Osteoblast (primary cell): Measurements from ENCODE around the gene MAML1. TPM values are rescaled to one million over a fixed set of nuclear protein-coding genes. Genes with fewer than 3 reads are reported as not detected.

Source experiments
- DNase-seq: peaks from one replicate; pipeline ENCODE4 v3.0.0; 2011; ENCODE audit warnings: low spot score, mixed read lengths; ENCODE audit not compliant: insufficient read length; ENCODE audit errors: missing footprints
- H2AFZ ChIP-seq: 2 replicates; pipeline ENCODE4 v1.6.0; 2011; ENCODE audit warnings: mild to moderate bottlenecking, low read length
- H3K27ac ChIP-seq: 2 replicates; pipeline ENCODE4 v1.5.1; 2011; ENCODE audit warnings: mild to moderate bottlenecking, low read depth, low read length, moderate library complexity
- H3K27me3 ChIP-seq: 2 replicates; pipeline ENCODE4 v1.6.0; 2012; ENCODE audit warnings: mild to moderate bottlenecking, control low read depth, inconsistent platforms, low read length, moderate library complexity; ENCODE audit not compliant: insufficient read depth
- H3K36me3 ChIP-seq: 2 replicates; pipeline ENCODE4 v1.5.1; 2011; ENCODE audit warnings: mild to moderate bottlenecking, low read length, control low read depth, moderate library complexity; ENCODE audit not compliant: insufficient read depth
- H3K4me1 ChIP-seq: 2 replicates; pipeline ENCODE4 v1.5.1; 2011; ENCODE audit warnings: mild to moderate bottlenecking, low read length, control low read depth, moderate library complexity; ENCODE audit not compliant: insufficient read depth
- H3K4me2 ChIP-seq: 2 replicates; pipeline ENCODE4 v1.6.0; 2011; ENCODE audit warnings: mild to moderate bottlenecking, low read length; ENCODE audit not compliant: insufficient read depth
- H3K4me3 ChIP-seq: fragments of 200-600 bp; sonication (generic); 3 replicates; pipeline ENCODE4 v1.5.1; 2012; ENCODE audit warnings: mild to moderate bottlenecking, low read length, inconsistent platforms; ENCODE audit not compliant: insufficient read depth
- H3K79me2 ChIP-seq: 2 replicates; pipeline ENCODE4 v1.6.0; 2012; ENCODE audit warnings: mild to moderate bottlenecking, low read length, control low read depth, inconsistent platforms; ENCODE audit not compliant: insufficient read depth
- H3K9me3 ChIP-seq: 2 replicates; pipeline ENCODE4 v1.5.1; 2011; ENCODE audit warnings: low read depth, low read length, control low read depth
- H4K20me1 ChIP-seq: 2 replicates; pipeline ENCODE4 v1.6.0; 2012; ENCODE audit warnings: mild to moderate bottlenecking, low read length, control low read depth; ENCODE audit not compliant: insufficient read depth
- total RNA-seq: library from RNA; depleted of rRNA; stranded (reverse); fragments of >200 nt; gene quantifications from 2 replicates; pipeline ENCODE4 v1.2.3, GENCODE V29; 2012
- TF ChIP-seq, protein P1 (sequence below): IDR thresholded peaks from 2 replicates; pipeline ENCODE4 v1.5.1; 2011; ENCODE audit warnings: mild to moderate bottlenecking, low read depth, low read length, moderate library complexity; ENCODE audit errors: extremely low read depth

MAML1 gene
- total RNA-seq, 1 donor: 14.1 TPM

DNA sequence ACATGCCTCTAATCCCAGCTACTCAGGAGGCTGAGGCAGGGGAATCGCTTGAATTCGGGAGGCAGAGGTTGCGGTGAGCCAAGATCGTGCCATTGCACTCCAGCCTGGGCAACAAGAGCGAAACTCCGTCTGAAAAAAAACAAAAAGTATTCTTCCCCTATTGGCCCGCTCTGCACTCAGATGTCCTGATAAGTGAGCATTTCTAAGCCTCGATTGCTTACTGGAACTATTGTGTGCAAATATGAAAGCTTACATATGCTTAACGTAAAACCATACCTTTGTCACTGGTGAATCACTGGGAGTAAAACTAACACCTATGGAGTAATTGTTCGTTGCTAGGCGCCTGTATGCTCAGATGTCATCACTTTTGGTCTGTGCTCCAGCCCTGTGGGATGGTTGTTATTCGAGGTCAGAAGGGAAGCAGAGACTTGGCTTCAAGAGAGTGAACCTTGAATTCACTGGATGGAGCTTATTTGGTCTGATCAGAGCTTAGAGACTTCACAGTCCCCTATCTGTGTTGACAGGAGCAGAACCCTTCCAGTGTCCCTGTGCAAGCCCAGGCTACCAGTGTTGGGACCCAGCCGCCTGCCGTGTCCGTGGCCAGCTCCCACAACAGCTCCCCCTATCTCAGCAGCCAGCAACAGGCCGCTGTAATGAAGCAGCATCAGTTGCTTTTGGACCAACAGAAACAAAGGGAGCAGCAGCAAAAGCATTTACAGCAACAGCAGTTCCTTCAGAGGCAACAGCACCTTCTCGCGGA is 35.9 kb downstream of the MAML1 start:
- H2AFZ ChIP-seq: no peak overlapping the region
- no peak overlapping the region for H3K4me3 ChIP-seq
- peaks cover 32% of the 10 kb centered on the region for H3K4me1 ChIP-seq
- H3K36me3 ChIP-seq: peaks cover 60% of the 10 kb centered on the region
- no peaks in the 10 kb centered on the region for H3K9me3 ChIP-seq
- DNase-seq: peak; percentile 37
- no peaks in the 10 kb centered on the region for H3K27me3 ChIP-seq
- no peak overlapping the region for H3K27ac ChIP-seq
- TF ChIP-seq, protein P1, sequence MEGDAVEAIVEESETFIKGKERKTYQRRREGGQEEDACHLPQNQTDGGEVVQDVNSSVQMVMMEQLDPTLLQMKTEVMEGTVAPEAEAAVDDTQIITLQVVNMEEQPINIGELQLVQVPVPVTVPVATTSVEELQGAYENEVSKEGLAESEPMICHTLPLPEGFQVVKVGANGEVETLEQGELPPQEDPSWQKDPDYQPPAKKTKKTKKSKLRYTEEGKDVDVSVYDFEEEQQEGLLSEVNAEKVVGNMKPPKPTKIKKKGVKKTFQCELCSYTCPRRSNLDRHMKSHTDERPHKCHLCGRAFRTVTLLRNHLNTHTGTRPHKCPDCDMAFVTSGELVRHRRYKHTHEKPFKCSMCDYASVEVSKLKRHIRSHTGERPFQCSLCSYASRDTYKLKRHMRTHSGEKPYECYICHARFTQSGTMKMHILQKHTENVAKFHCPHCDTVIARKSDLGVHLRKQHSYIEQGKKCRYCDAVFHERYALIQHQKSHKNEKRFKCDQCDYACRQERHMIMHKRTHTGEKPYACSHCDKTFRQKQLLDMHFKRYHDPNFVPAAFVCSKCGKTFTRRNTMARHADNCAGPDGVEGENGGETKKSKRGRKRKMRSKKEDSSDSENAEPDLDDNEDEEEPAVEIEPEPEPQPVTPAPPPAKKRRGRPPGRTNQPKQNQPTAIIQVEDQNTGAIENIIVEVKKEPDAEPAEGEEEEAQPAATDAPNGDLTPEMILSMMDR: no peak
- H3K4me2 ChIP-seq: no peak overlapping the region
- H4K20me1 ChIP-seq: peaks cover 31% of the 10 kb centered on the region
- peaks cover 53% of the 10 kb centered on the region for H3K79me2 ChIP-seq

DNA sequence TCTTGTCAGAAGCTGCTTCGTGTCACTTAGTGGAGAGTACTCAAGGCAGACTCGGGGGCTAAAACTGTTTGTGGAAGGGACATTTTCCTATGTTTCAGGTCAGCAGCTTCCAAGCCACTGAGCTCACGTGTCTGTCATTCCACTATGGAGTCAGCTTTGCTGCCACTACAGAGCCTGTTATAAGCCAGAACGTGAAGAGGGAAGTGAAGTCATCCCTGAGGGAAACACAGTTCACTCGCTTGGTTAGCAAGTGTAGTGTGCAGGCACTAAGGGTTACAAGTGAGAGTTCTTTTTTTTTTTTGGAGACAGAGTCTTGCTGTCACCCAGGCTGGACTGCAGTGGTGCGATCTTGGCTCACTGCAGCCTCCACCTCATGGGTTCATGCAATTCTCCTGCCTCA is 36.6 kb downstream of the MAML1 start:
- H3K9me3 ChIP-seq: no peaks in the 10 kb centered on the region
- H3K79me2 ChIP-seq: peaks cover 46% of the 10 kb centered on the region
- no peak overlapping the region for H3K4me3 ChIP-seq
- H3K27ac ChIP-seq: no peak overlapping the region
- no peaks in the 10 kb centered on the region for H3K27me3 ChIP-seq
- TF ChIP-seq, protein P1: no peak
- no peak overlapping the region for H3K4me2 ChIP-seq
- peaks cover 24% of the 10 kb centered on the region for H3K4me1 ChIP-seq
- DNase-seq: no peak
- peaks cover 25% of the 10 kb centered on the region for H4K20me1 ChIP-seq
- H3K36me3 ChIP-seq: peaks cover 66% of the 10 kb centered on the region
- no peak overlapping the region for H2AFZ ChIP-seq

DNA sequence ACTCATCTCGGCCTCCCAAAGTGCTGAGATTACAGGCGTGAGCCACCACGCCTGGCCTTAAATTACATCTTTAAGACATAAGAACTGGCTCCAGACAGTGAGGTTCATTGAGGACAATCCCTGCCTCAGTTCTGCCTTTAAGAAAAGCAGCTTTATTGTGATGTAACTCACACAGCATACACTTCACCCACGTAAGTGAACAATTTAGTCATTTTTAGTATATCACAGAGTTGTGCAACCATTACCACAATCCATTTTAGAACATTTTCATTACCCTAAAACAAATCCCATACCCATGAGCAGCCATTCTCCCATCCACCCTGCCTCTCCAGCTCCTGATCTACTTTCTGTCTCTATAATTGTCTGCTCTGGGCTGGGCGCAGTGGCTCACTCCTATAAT is 37.2 kb downstream of the MAML1 start:
- Histone ChIP-seq H2AFZ (no peak overlapping the region), H3K4me3 (no peak overlapping the region), H3K79me2 (peaks cover 46% of the 10 kb centered on the region), H3K9me3 (no peaks in the 10 kb centered on the region), H3K4me1 (peaks cover 22% of the 10 kb centered on the region), H3K27ac (no peak overlapping the region), H4K20me1 (peaks cover 25% of the 10 kb centered on the region), H3K4me2 (no peak overlapping the region), H3K36me3 (peaks cover 70% of the 10 kb centered on the region), H3K27me3 (no peaks in the 10 kb centered on the region)
- TF ChIP-seq, protein P1: no peak
- peak; percentile 45 for DNase-seq

DNA sequence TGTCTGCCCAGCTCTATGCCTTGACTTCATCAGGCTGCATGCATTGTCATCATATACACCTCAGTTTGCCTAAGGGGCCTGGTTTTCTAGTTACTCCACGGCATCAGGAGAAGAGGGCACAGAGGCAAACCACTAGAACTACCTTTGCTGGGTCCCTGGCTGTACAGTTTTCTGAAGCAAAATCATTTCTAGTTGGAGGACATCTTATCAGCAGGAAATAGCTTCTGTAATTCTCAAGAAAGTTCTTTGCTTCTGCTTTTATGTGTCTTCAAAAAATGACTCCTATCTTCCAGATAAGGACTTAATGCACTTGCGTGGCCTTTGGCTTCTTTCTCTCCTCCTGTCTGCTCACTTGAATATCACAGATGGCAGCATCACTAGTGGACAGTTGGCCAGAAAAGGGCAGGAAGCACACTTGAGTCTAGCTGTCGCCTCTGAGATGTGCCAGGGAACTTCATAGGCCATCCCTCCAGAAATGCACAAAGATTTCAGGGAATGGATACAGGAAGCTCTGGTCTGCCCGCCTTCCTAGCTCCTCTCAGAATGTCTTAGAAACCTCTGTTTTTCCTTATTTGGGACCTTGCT is 38.8 kb downstream of the MAML1 start:
- peaks cover 76% of the 10 kb centered on the region for H3K36me3 ChIP-seq

More for the DNA sequence above, 38.8 kb downstream of the MAML1 start:
- Histone ChIP-seq H3K79me2 (peaks cover 44% of the 10 kb centered on the region), H3K27me3 (no peaks in the 10 kb centered on the region), H3K4me2 (no peak overlapping the region), H3K4me3 (no peak overlapping the region), H3K9me3 (no peaks in the 10 kb centered on the region), H4K20me1 (peaks cover 16% of the 10 kb centered on the region), H3K4me1 (peaks cover 6% of the 10 kb centered on the region), H3K27ac (no peak overlapping the region), H2AFZ (no peak overlapping the region)
- no peak for DNase-seq
- TF ChIP-seq, protein P1: no peak
